ENCODE measurements around the gene PLXNA1. TPM values are rescaled to one million over a fixed set of nuclear protein-coding genes. Genes with fewer than 3 reads are reported as not detected.

PLXNA1 gene
- total RNA-seq, 4 donors from 2014 or later, result 19.7 to 27.5 (median 23.9) TPM

GRCh38 chr3:126986001-126986400 is 3.1 kb downstream of the PLXNA1 start:
- intact Hi-C loops (cut with DNase I), result loop anchor here (10.0 kb wide), 2 partner anchors 311 to 469 kb away; no protein-coding TSS in a partner anchor
- Histone ChIP-seq H3K27me3 (no peaks in the 10 kb centered on the region), H3K27ac (no peak overlapping the region), H3K4me1 (peaks cover 23 to 63% (median 23%) of the 10 kb centered on the region in 3 donors), H3K36me3 (peaks cover 0 to 27% (median 0%) of the 10 kb centered on the region in 3 donors), H3K4me3 (no peak overlapping the region), H3K9me3 (no peaks in the 10 kb centered on the region)
- DNase-seq, result no peak
- WGBS, 2 donors, result 37 to 43% methylated on average over 1 to 4 of the region's 9 CpGs
- TF ChIP-seq POLR2A (IDR thresholded peaks at IDR 0.05), result no peak
- TF ChIP-seq CTCF (IDR thresholded peaks at IDR 0.05), result no peak

DNA sequence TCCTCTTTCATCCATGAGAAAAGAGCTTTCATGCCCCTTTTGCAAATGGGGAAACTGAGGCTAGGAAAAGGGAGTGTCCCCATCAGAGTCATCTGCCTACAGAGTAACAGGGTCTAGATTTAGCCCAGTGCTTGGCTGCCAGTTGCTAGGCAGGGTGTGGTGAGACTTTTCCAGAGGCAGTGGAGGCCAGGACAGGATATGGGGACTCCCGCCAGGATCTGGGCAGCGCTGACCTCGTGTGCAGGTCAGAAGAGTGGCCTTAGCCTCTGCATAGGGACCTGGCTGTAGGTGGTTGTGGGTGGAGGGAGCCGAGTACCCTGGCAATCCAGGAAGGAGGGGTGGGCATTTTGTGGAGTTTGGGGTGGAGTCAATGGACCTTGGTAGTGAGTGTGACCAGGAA is 4.2 kb downstream of the PLXNA1 start:
- Histone ChIP-seq H3K9me3 (no peaks in the 10 kb centered on the region), H3K27ac (no peak overlapping the region), H3K4me3 (no peak overlapping the region), H3K27me3 (no peaks in the 10 kb centered on the region), H3K36me3 (peaks cover 0 to 37% (median 0%) of the 10 kb centered on the region in 3 donors), H3K4me1 (peaks cover 20 to 67% (median 22%) of the 10 kb centered on the region in 3 donors)
- TF ChIP-seq CTCF (IDR thresholded peaks at IDR 0.05) (no peak), POLR2A (IDR thresholded peaks at IDR 0.05) (no peak)
- DNase-seq, result no peak
- intact Hi-C loops (cut with DNase I), result loop anchor here (10.0 kb wide), 2 partner anchors 312 to 468 kb away; no protein-coding TSS in a partner anchor
- WGBS, 2 donors, result 68 to 78% methylated on average over 4 of the region's 4 CpGs

GRCh38 chr3:126987596-126987995 is 4.7 kb downstream of the PLXNA1 start:
- H3K4me3 ChIP-seq, result no peak overlapping the region
- peaks cover 17 to 67% (median 18%) of the 10 kb centered on the region in 3 donors for H3K4me1 ChIP-seq
- H3K27ac ChIP-seq, result no peak overlapping the region
- DNase-seq, result no peak
- H3K36me3 ChIP-seq, result peaks cover 0 to 40% (median 0%) of the 10 kb centered on the region in 3 donors
- 58 to 93% methylated on average over 2 to 3 of the region's 8 CpGs for WGBS, 2 donors
- H3K27me3 ChIP-seq, result no peaks in the 10 kb centered on the region
- no peak for TF ChIP-seq POLR2A (IDR thresholded peaks at IDR 0.05)
- no peak for TF ChIP-seq CTCF (IDR thresholded peaks at IDR 0.05)
- no peaks in the 10 kb centered on the region for H3K9me3 ChIP-seq
- intact Hi-C loops (cut with DNase I), result loop anchor here (10.0 kb wide), 2 partner anchors 313 to 467 kb away; no protein-coding TSS in a partner anchor

DNA sequence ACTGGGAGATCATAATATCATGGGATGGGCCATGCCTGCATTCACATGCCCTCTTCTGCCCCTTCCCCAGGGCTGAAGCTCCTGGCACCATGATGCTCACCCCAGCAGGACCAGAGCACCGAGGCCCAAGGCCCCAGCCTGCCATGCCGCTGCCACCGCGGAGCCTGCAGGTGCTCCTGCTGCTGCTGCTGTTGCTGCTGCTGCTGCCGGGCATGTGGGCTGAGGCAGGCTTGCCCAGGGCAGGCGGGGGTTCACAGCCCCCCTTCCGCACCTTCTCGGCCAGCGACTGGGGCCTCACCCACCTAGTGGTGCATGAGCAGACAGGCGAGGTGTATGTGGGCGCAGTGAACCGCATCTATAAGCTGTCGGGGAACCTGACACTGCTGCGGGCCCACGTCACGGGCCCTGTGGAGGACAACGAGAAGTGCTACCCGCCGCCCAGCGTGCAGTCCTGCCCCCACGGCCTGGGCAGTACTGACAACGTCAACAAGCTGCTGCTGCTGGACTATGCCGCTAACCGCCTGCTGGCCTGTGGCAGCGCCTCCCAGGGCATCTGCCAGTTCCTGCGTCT is 5.6 kb downstream of the PLXNA1 start:
- intact Hi-C loops (cut with DNase I), result loop anchor here (10.0 kb wide), 2 partner anchors 314 to 466 kb away; no protein-coding TSS in a partner anchor
- no peak for DNase-seq
- Histone ChIP-seq H3K36me3 (peaks cover 0 to 43% (median 0%) of the 10 kb centered on the region in 3 donors), H3K4me3 (no peak overlapping the region), H3K4me1 (peaks cover 17 to 74% (median 17%) of the 10 kb centered on the region in 3 donors), H3K27me3 (no peaks in the 10 kb centered on the region), H3K9me3 (no peaks in the 10 kb centered on the region), H3K27ac (no peak overlapping the region)
- 80% methylated on average over 7 of the region's 26 CpGs; no CpG with 5 or more reads in 1 of the 2 donors for WGBS, 2 donors
- no peak for TF ChIP-seq CTCF (IDR thresholded peaks at IDR 0.05)
- TF ChIP-seq POLR2A (IDR thresholded peaks at IDR 0.05), result no peak

DNA sequence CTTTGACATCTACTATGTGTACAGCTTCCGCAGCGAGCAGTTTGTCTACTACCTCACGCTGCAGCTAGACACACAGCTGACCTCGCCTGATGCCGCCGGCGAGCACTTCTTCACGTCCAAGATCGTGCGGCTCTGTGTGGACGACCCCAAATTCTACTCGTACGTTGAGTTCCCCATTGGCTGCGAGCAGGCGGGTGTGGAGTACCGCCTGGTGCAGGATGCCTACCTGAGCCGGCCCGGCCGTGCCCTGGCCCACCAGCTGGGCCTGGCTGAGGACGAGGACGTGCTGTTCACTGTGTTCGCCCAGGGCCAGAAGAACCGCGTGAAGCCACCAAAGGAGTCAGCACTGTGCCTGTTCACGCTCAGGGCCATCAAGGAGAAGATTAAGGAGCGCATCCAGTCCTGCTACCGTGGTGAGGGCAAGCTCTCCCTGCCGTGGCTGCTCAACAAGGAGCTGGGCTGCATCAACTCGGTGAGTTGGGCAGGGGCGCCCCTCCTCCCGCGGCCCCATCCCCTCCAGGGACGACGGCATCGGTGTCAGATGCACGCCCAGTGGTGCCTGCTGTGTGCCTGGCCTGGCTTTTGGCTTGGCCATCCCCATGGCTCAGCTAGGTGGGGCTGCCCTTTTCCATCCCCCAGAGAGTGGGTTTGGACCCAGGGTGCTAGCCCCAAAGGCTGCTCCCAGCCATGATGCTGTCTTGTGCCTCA is 6.6 kb downstream of the PLXNA1 start:
- TF ChIP-seq CTCF (IDR thresholded peaks at IDR 0.05) (no peak), POLR2A (IDR thresholded peaks at IDR 0.05) (no peak)
- H3K9me3 ChIP-seq, result no peaks in the 10 kb centered on the region
- intact Hi-C loops (cut with DNase I), result loop anchor here (10.0 kb wide), 2 partner anchors 315 to 465 kb away; no protein-coding TSS in a partner anchor
- no peak for DNase-seq
- no peak overlapping the region for H3K27ac ChIP-seq
- H3K4me1 ChIP-seq, result peaks cover 17 to 74% (median 18%) of the 10 kb centered on the region in 3 donors
- peaks cover 0 to 43% (median 0%) of the 10 kb centered on the region in 3 donors for H3K36me3 ChIP-seq
- no peaks in the 10 kb centered on the region for H3K27me3 ChIP-seq
- 80 to 94% methylated on average over 1 to 7 of the region's 36 CpGs for WGBS, 2 donors
- no peak overlapping the region for H3K4me3 ChIP-seq

Measured in esophagus squamous epithelium (tissue), 5 donors.